T-cell (primary cell): ENCODE results near the gene TRPC4AP. TPM values are rescaled to one million over a fixed set of nuclear protein-coding genes. Genes with fewer than 3 reads are reported as not detected.
A peak's percentile ranks its signal among the peaks of the same experiment; 100 is the strongest.

Source experiments
- ATAC-seq, 4 experiments: fragments of 200-7000 bp in 3 of 4; fragments of 150-1000 bp in 1 of 4; cut with Tn5 transposase; replicated peaks in 1 of 4; 1 replicate in 3 of 4; 2 replicates in 1 of 4; pipeline ENCODE4 v1.10.0; 2021; ENCODE audit warnings: moderate library complexity in 3 of 4, mild to moderate bottlenecking in 2 of 4, moderate number of reproducible peaks in 1 of 4
- CTCF ChIA-PET, 2 donors: fragments of 300-600 bp; sonication (Branson Sonifier 250); formaldehyde crosslinking; loops; one replicate each; lab custom pipeline; 2022; ENCODE audit warnings: antibody characterized with exemption in 2 of 2; lab: Charles Lee
- POLR2A ChIA-PET, 2 donors: fragments of 300-600 bp; sonication (Branson Sonifier 250); formaldehyde crosslinking; loops; one replicate each; lab custom pipeline; 2022; ENCODE audit warnings: antibody characterized with exemption in 2 of 2; lab: Charles Lee
- DNase-seq, 35 experiments: peaks; one replicate each; pipeline versions ENCODE4 v3.0.0 to v3.0.0-alpha.2; 2013 to 2023
- H3K27ac ChIP-seq: one replicate; pipeline ENCODE4 v1.5.1; 2013; ENCODE audit warnings: low read length
- H3K27me3 ChIP-seq, 2 experiments: replicated peaks in 1 of 2; 1 replicate in 1 of 2; 2 replicates in 1 of 2; pipeline versions ENCODE4 v1.6.1 to v1.7.0; 2013; ENCODE audit warnings: low read length in 1 of 2, mixed read lengths in 1 of 2; ENCODE audit not compliant: control insufficient read depth in 2 of 2, insufficient read depth in 2 of 2; ENCODE audit errors: extremely low read depth in 1 of 2
- H3K36me3 ChIP-seq, 2 donors: 1 replicate in 1 of 2; 2 replicates in 1 of 2; pipeline versions ENCODE4 v1.6.1 to v1.7.0; 2013; ENCODE audit warnings: low read length in 1 of 2; ENCODE audit not compliant: control insufficient read depth in 2 of 2, insufficient read depth in 1 of 2; ENCODE audit errors: extremely low read depth in 1 of 2
- H3K4me1 ChIP-seq, 2 experiments: 1 replicate in 1 of 2; 2 replicates in 1 of 2; pipeline versions ENCODE4 v1.6.1 to v1.7.0; 2013; ENCODE audit warnings: low read length in 2 of 2, mixed read lengths in 1 of 2; ENCODE audit not compliant: insufficient read depth in 2 of 2, control insufficient read depth in 1 of 2; ENCODE audit errors: extremely low read depth in 1 of 2
- H3K4me3 ChIP-seq, 2 donors: 1 replicate in 1 of 2; 2 replicates in 1 of 2; pipeline versions ENCODE4 v1.5.1 to v1.7.0; 2013; ENCODE audit warnings: mild to moderate bottlenecking in 2 of 2, low read length in 1 of 2, moderate library complexity in 1 of 2; ENCODE audit not compliant: control insufficient read depth in 1 of 2; ENCODE audit errors: extremely low read depth in 1 of 2
- H3K9me3 ChIP-seq: 2 replicates; pipeline ENCODE4 v1.7.0; 2013
- H3K27ac Mint-ChIP-seq, 2 donors: one replicate each; pipeline ENCODE4 v1.8.0; 2020 to 2021; ENCODE audit warnings: mild to moderate bottlenecking in 2 of 2, mixed read lengths in 2 of 2
- H3K27me3 Mint-ChIP-seq, 2 donors: one replicate each; pipeline ENCODE4 v1.8.0; 2021 to 2022; ENCODE audit warnings: mixed read lengths in 2 of 2
- H3K36me3 Mint-ChIP-seq: one replicate; pipeline ENCODE4 v1.8.0; 2021; ENCODE audit warnings: mixed read lengths
- H3K4me1 Mint-ChIP-seq, 3 donors: one replicate each; pipeline ENCODE4 v1.8.0; 2020 to 2022; ENCODE audit warnings: mixed read lengths in 3 of 3, mild to moderate bottlenecking in 1 of 3
- H3K4me3 Mint-ChIP-seq, 3 donors: one replicate each; pipeline ENCODE4 v1.8.0; 2020 to 2022; ENCODE audit warnings: mild to moderate bottlenecking in 3 of 3, mixed read lengths in 3 of 3, moderate library complexity in 3 of 3
- H3K9me3 Mint-ChIP-seq, 3 donors: one replicate each; pipeline ENCODE4 v1.8.0; 2020 to 2022; ENCODE audit warnings: mixed read lengths in 3 of 3
- WGBS: methylation state at CpG from one replicate; pipeline ENCODE4 v1.1.5; 2013; ENCODE audit warnings: missing lambda C conversion rate; ENCODE audit not compliant: insufficient coverage; 5-methylcytosine and 5-hydroxymethylcytosine counted together
- total RNA-seq, 35 experiments: library from RNA in 6 of 35; stranded (reverse) in 6 of 35; fragments of 120-200 nt in 1 of 35; gene quantifications; one replicate each; pipeline versions ENCODE4 v1.2.1 to v1.2.4 and lab custom pipeline; 2013 to 2026

TRPC4AP gene
- total RNA-seq, 5 donors from 2014 or later (not counting 1 experiment from before 2014, with no cell fraction given), result 56.3 to 65.5 (median 63.5) TPM

DNA sequence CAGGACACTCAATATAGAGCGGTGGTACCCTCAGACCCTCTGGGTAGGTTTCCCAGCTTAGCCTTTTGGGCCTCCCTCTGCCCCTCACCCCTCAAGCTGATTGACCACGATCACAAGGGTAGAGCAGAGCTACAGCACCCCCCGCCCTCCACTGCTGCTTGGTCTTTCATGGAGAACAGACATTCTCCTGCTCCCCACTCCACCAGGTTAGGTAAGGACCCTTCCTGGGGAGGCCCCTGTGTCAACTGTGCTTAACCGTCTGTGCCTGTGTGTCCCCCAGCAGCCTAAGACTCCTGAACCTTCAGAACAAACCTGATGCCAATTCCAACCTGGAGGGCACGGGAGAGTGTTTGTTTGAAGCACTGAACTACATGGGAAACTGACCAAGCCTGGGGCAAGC, 125.2 kb downstream of the TRPC4AP start:
- H3K9me3 Mint-ChIP-seq, result no peaks in the 10 kb centered on the region
- Histone ChIP-seq H3K4me1 (no peaks in the 10 kb centered on the region), H3K27me3 (peaks cover 0 to 4% of the 10 kb centered on the region in 2 experiments), H3K36me3 (no peaks in the 10 kb centered on the region), H3K4me3 (no peak overlapping the region), H3K27ac (no peak overlapping the region), H3K9me3 (no peaks in the 10 kb centered on the region)
- ATAC-seq (no peak), DNase-seq (no peak)
- WGBS, result 91% methylated on average over 4 of the region's 5 CpGs
- no peak overlapping the region for H3K27ac Mint-ChIP-seq
- H3K36me3 Mint-ChIP-seq, result no peaks in the 10 kb centered on the region
- CTCF ChIA-PET, result no interaction called here
- H3K4me1 Mint-ChIP-seq, result no peaks in the 10 kb centered on the region
- POLR2A ChIA-PET, result no interaction called here
- no peak overlapping the region for H3K4me3 Mint-ChIP-seq
- no peaks in the 10 kb centered on the region for H3K27me3 Mint-ChIP-seq

DNA sequence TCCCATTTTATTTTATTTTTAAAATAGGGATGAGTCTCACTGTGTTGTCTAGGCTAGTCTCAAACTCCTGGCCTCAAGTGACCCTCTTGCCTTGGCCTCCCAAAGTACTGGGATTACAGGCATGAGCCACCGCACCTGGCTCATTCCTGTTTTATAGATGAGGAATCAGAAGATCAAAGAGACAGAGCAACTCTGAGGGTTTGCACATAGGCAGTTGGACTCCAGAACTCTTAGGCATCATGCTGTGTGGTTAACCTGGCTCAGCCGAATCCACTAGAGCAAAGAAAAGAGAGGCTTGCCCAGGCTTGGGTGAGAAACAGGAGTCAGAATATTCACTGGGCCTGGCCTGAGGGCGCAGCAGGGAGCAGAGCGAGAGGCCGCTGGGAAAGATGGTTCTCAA, 127.6 kb downstream of the TRPC4AP start:
- Histone ChIP-seq H3K36me3 (no peaks in the 10 kb centered on the region), H3K4me1 (no peaks in the 10 kb centered on the region), H3K4me3 (no peak overlapping the region), H3K27ac (no peak overlapping the region), H3K27me3 (peaks cover 0 to 4% of the 10 kb centered on the region in 2 experiments), H3K9me3 (no peaks in the 10 kb centered on the region)
- ATAC-seq, result no peak
- H3K27me3 Mint-ChIP-seq, result no peaks in the 10 kb centered on the region
- no peak overlapping the region for H3K27ac Mint-ChIP-seq
- H3K36me3 Mint-ChIP-seq, result no peaks in the 10 kb centered on the region
- ChIA-PET CTCF (no interaction called here), POLR2A (no interaction called here)
- no peak overlapping the region for H3K4me3 Mint-ChIP-seq
- H3K4me1 Mint-ChIP-seq, result peaks cover 0 to 3% (median 0%) of the 10 kb centered on the region in 3 donors
- 94% methylated on average over 2 of the region's 5 CpGs for WGBS
- no peak for DNase-seq
- no peaks in the 10 kb centered on the region for H3K9me3 Mint-ChIP-seq

DNA sequence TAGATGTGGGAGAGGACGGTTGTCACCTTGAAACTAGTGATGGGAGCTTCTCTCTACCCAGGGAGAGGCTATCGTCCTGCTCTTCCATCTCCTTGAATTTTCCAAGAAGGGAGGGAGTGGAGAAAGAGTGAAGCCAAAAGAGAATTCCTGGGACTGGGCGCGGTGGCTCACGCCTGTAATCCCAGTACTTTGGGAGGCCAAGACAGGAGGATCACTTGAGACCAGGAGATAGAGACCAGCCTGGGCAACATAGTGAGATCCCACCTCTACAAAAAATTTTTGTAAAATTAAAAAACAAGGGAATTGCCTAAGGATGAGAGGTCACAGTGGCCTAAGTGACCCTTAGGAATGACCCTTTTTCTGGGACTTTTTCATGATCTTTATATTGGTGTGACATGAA, 128.1 kb downstream of the TRPC4AP start:
- ATAC-seq (no peak), DNase-seq (no peak)
- no peak overlapping the region for H3K4me3 ChIP-seq
- peaks cover 0 to 3% (median 0%) of the 10 kb centered on the region in 3 donors for H3K4me1 Mint-ChIP-seq
- H3K4me3 Mint-ChIP-seq, result no peak overlapping the region
- peaks cover 0 to 4% of the 10 kb centered on the region in 2 experiments for H3K27me3 ChIP-seq
- H3K4me1 ChIP-seq, result no peaks in the 10 kb centered on the region
- no peak overlapping the region for H3K27ac ChIP-seq
- no peaks in the 10 kb centered on the region for H3K9me3 Mint-ChIP-seq
- WGBS, result 100% methylated on average over 3 of the region's 5 CpGs
- H3K36me3 ChIP-seq, result no peaks in the 10 kb centered on the region
- H3K27me3 Mint-ChIP-seq, result no peaks in the 10 kb centered on the region
- no peaks in the 10 kb centered on the region for H3K36me3 Mint-ChIP-seq
- no peak overlapping the region for H3K27ac Mint-ChIP-seq
- no peaks in the 10 kb centered on the region for H3K9me3 ChIP-seq
- CTCF ChIA-PET, result no interaction called here
- POLR2A ChIA-PET, result no interaction called here

DNA sequence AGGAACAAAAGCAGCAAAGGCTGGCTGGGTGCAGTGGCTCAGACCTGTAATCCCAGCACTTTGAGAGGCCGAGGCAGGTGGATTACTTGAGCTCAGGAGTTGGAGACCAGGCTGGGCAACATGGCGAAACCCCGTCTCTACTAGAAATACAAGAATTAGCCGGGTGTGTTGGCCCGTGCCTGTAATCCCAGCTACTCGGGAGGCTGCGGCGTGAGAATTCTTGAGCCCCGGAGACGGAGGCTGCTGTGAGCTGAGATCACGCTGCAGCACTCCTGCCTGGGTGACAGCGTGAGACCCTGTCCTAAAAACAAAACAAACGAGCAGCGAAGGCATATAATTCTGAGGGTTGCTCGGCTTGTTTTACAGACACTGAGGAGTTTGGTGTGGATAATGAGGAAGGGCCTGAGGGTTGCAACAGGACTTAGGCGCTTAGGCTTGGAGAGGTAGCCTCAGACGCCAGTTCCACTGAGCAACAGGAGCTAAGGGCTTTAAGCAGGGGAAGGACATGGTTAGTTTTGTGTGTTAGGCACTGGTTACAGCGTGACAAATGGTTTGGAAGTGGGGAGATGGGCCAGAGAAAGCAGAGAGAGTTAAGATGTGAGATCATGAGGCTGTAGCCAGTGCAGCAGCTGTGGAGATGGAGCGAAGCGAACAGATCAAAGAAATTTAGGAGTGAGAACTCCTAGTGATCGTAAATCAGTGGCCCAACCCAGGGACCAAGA, 135.7 kb downstream of the TRPC4AP start:
- no peaks in the 10 kb centered on the region for H3K9me3 Mint-ChIP-seq
- H3K27me3 Mint-ChIP-seq, result no peaks in the 10 kb centered on the region
- Histone ChIP-seq H3K4me1 (peaks cover 4 to 16% of the 10 kb centered on the region in 2 experiments), H3K36me3 (peaks cover 0 to under 1% of the 10 kb centered on the region in 2 donors), H3K9me3 (no peaks in the 10 kb centered on the region), H3K27me3 (no peaks in the 10 kb centered on the region), H3K4me3 (no peak overlapping the region), H3K27ac (no peak overlapping the region)
- peak overlapping the region in 1 of 2 donors; percentile 17 for H3K27ac Mint-ChIP-seq
- no peaks in the 10 kb centered on the region for H3K36me3 Mint-ChIP-seq
- POLR2A ChIA-PET, result interaction anchor here in 1 of 2 donors (0.7 kb wide), 1 partner anchor 14 kb away, joined by 10 read pairs; no protein-coding TSS in a partner anchor
- H3K4me1 Mint-ChIP-seq, result peaks cover 29 to 36% (median 30%) of the 10 kb centered on the region in 3 donors
- CTCF ChIA-PET, result interaction anchor here (0.6 to 1.9 kb wide), 4 partner anchors 81 to 133 kb away, joined by 3 to 9 read pairs (median 5); no protein-coding TSS in a partner anchor
- DNase-seq (no peak), ATAC-seq (no peak)
- 98% methylated on average over 18 of the region's 21 CpGs for WGBS
- peak overlapping the region; percentile 13 to 95 (median 90) for H3K4me3 Mint-ChIP-seq

DNA sequence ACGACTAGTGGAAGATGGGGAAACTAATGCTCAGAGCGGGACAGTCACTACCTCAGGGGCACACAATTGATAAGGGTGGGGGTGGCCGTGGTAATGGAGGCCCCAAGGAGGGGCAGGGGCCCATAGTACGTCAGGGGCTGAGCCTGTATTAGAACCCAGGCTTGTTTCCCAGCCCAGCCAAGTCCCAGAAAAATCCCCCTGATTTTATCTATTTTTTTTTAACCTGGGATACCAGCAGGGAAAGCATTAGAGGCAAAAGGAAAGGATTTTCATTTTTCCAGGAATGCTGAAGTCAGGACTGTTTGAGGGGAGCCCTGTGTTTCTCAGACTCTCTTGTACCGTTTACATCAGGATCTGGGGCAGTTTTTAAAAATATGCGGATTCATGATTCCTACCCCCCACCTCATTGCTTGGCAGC, 136.6 kb downstream of the TRPC4AP start:
- Histone ChIP-seq H3K27ac (peak overlapping the region; percentile 72), H3K36me3 (peaks cover 0 to 5% of the 10 kb centered on the region in 2 donors), H3K9me3 (no peaks in the 10 kb centered on the region), H3K27me3 (no peaks in the 10 kb centered on the region), H3K4me3 (peak overlapping the region; percentile 63 to 89), H3K4me1 (peaks cover 4 to 16% of the 10 kb centered on the region in 2 experiments)
- WGBS, result 0% methylated on average over 3 of the region's 6 CpGs
- no peaks in the 10 kb centered on the region for H3K27me3 Mint-ChIP-seq
- ChIA-PET POLR2A (interaction anchor here (0.5 to 1.0 kb wide), 4 partner anchors 13 to 390 kb away, joined by 3 to 6 read pairs (median 4); no protein-coding TSS in a partner anchor), CTCF (interaction anchor here in 1 of 2 donors (0.6 to 1.9 kb wide), 5 partner anchors 12 to 295 kb away, joined by 4 to 9 read pairs (median 4); partner anchors contain the start of gene NCOA6)
- ATAC-seq (no peak), DNase-seq (no peak)
- H3K4me1 Mint-ChIP-seq, result peaks cover 29 to 36% (median 30%) of the 10 kb centered on the region in 3 donors
- no peaks in the 10 kb centered on the region for H3K36me3 Mint-ChIP-seq
- H3K4me3 Mint-ChIP-seq, result peak overlapping the region; percentile 90 to 97 (median 95)
- peak overlapping the region; percentile 83 to 97 for H3K27ac Mint-ChIP-seq
- no peaks in the 10 kb centered on the region for H3K9me3 Mint-ChIP-seq

DNA sequence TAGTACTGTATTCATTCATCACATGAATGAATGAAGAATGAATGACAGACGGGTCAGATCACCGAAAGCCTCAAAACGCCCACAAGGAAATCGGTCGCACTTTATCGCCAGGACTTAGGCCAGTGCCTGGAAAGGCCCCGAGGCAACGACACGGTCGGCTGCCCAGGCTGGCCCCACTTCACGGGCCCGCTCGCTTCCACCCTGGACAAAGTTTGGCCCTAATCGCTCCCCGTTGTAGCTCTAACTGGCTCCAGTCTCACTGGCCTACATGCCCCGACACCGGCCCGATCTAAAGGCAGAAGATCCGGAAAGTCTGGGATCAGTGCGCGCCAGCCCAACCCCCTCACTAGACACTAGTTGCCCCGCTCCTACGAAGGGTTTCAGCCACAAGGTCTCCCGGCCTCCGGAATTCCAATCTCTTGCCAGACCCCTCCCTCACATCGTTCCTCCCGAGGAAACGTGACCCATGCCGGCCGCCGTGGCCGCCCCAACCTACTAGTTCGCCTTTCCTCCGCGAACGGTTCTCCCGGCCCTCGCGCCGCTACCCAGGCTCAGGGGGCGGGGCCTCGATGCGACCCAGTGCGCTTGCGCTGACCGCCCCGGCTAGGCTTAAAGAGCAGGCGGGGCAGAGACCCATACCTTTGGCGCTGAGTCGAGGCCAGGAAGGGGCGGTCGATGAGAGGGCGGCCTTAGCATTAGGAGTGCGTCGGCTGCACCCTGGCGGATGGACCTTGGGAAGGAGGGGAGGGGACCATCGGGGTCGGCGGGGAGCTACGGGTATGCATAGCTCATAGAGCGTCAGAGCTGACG, 137.2 kb downstream of the TRPC4AP start, which contains the start of the genes GSS and MYH7B:
Gene GSS (minus strand): TSS at position 576 of the 810 bp plus-strand sequence. CDS start 3,954 bp downstream, outside the sequence.
Gene MYH7B (plus strand): TSS at position 638 of the 810 bp plus-strand sequence. CDS start 22,138 bp downstream, outside the sequence.
- no peaks in the 10 kb centered on the region for H3K9me3 Mint-ChIP-seq
- H3K4me3 Mint-ChIP-seq, result peak within 1 kb of the TSS; percentile 90 to 97 (median 95)
- ChIA-PET CTCF (interaction anchor here in 1 of 2 donors (0.6 to 1.9 kb wide), 5 partner anchors 12 to 296 kb away, joined by 4 to 9 read pairs (median 4); partner anchors contain the start of gene NCOA6), POLR2A (interaction anchor here (0.5 to 1.0 kb wide), 4 partner anchors 14 to 389 kb away, joined by 3 to 6 read pairs (median 4); no protein-coding TSS in a partner anchor)
- Histone ChIP-seq H3K4me3 (peak within 1 kb of the TSS; percentile 63 to 89), H3K27ac (peak within 1 kb of the TSS; percentile 72), H3K27me3 (no peaks in the 10 kb centered on the region), H3K9me3 (no peaks in the 10 kb centered on the region), H3K4me1 (peaks cover 4 to 16% of the 10 kb centered on the region in 2 experiments), H3K36me3 (peaks cover 0 to 11% of the 10 kb centered on the region in 2 donors)
- no peaks in the 10 kb centered on the region for H3K36me3 Mint-ChIP-seq
- DNase-seq, result peak; percentile 84 to 98 (median 93)
- H3K27ac Mint-ChIP-seq, result peak within 1 kb of the TSS; percentile 83 to 97
- no peaks in the 10 kb centered on the region for H3K27me3 Mint-ChIP-seq
- under 1% methylated on average over 61 of the region's 62 CpGs for WGBS
- peaks cover 29 to 33% (median 30%) of the 10 kb centered on the region in 3 donors for H3K4me1 Mint-ChIP-seq
- peak; percentile 93 to 98 (median 98) for ATAC-seq
